Skeletal muscle tissue (tissue), 4 donors: ENCODE data around the gene BCHE. TPM values are rescaled to one million over a fixed set of nuclear protein-coding genes. Genes with fewer than 3 reads are reported as not detected.

Experiments
- H3K27ac ChIP-seq: one replicate; pipeline ENCODE4 v1.7.0; 2013; ENCODE audit warnings: mild to moderate bottlenecking, low read depth, low read length, inconsistent platforms
- H3K27me3 ChIP-seq, 3 donors: one replicate each; pipeline ENCODE4 v1.7.0; 2013; ENCODE audit warnings: low read length in 3 of 3; ENCODE audit not compliant: control insufficient read depth in 3 of 3, insufficient read depth in 3 of 3
- H3K36me3 ChIP-seq, 3 donors: one replicate each; pipeline ENCODE4 v1.7.0; 2013; ENCODE audit warnings: low read length in 3 of 3; ENCODE audit not compliant: control insufficient read depth in 3 of 3, insufficient read depth in 3 of 3
- H3K4me1 ChIP-seq, 3 donors: one replicate each; pipeline ENCODE4 v1.7.0; 2013; ENCODE audit warnings: low read length in 3 of 3, mild to moderate bottlenecking in 3 of 3; ENCODE audit not compliant: control insufficient read depth in 3 of 3, insufficient read depth in 3 of 3
- H3K4me3 ChIP-seq, 3 donors: one replicate each; pipeline ENCODE4 v1.7.0; 2013; ENCODE audit warnings: low read length in 3 of 3
- H3K9ac ChIP-seq, 3 donors: one replicate each; pipeline ENCODE4 v1.7.0; 2013; ENCODE audit warnings: low read length in 3 of 3, mild to moderate bottlenecking in 3 of 3, moderate library complexity in 2 of 3, low read depth in 1 of 3
- H3K9me3 ChIP-seq, 3 donors: one replicate each; pipeline ENCODE4 v1.7.0; 2013; ENCODE audit warnings: low read length in 3 of 3; ENCODE audit not compliant: control insufficient read depth in 3 of 3
- total RNA-seq: library from RNA; depleted of rRNA; stranded (reverse); fragments of >200 nt; gene quantifications from one replicate; pipeline ENCODE4 v1.2.3, GENCODE V29; 2014
- donor health status: Osteomylitis.

Gene BCHE
- total RNA-seq, 1 donor from 2014 or later: 42.3 TPM

- no peak overlapping the region for H3K27ac ChIP-seq
- no peaks in the 10 kb centered on the region for H3K27me3 ChIP-seq
- H3K9me3 ChIP-seq: no peaks in the 10 kb centered on the region
Observed at GRCh38 chr3:165759041-165759440, 78.2 kb downstream of the BCHE start.

GRCh38 chr3:165755571-165755970 is 81.7 kb downstream of the BCHE start:
- H3K9me3 ChIP-seq: no peaks in the 10 kb centered on the region

More at GRCh38 chr3:165759041-165759440, 78.2 kb downstream of the BCHE start:
- H3K36me3 ChIP-seq: no peaks in the 10 kb centered on the region
- no peak overlapping the region for H3K9ac ChIP-seq
- no peak overlapping the region for H3K4me3 ChIP-seq
- H3K4me1 ChIP-seq: no peaks in the 10 kb centered on the region

GRCh38 chr3:165754219-165755007 is 82.8 kb downstream of the BCHE start:
- H3K9me3 ChIP-seq: no peaks in the 10 kb centered on the region
- H3K27ac ChIP-seq: no peak overlapping the region
- no peaks in the 10 kb centered on the region for H3K4me1 ChIP-seq
- H3K27me3 ChIP-seq: no peaks in the 10 kb centered on the region
- no peaks in the 10 kb centered on the region for H3K36me3 ChIP-seq
- H3K4me3 ChIP-seq: no peak overlapping the region
- H3K9ac ChIP-seq: no peak overlapping the region

More at GRCh38 chr3:165755571-165755970, 81.7 kb downstream of the BCHE start:
- no peaks in the 10 kb centered on the region for H3K36me3 ChIP-seq
- H3K27me3 ChIP-seq: no peaks in the 10 kb centered on the region
- no peak overlapping the region for H3K4me3 ChIP-seq
- no peak overlapping the region for H3K27ac ChIP-seq
- no peak overlapping the region for H3K9ac ChIP-seq
- no peaks in the 10 kb centered on the region for H3K4me1 ChIP-seq

- H3K9ac ChIP-seq: no peak overlapping the region
- H3K4me3 ChIP-seq: no peak overlapping the region
- H3K27me3 ChIP-seq: no peaks in the 10 kb centered on the region
- H3K4me1 ChIP-seq: no peaks in the 10 kb centered on the region
- no peaks in the 10 kb centered on the region for H3K36me3 ChIP-seq
- H3K27ac ChIP-seq: no peak overlapping the region
- H3K9me3 ChIP-seq: no peaks in the 10 kb centered on the region
Observed at GRCh38 chr3:165753560-165753959, 83.7 kb downstream of the BCHE start.

GRCh38 chr3:165751637-165752036 is 85.6 kb downstream of the BCHE start:
- no peaks in the 10 kb centered on the region for H3K27me3 ChIP-seq
- no peaks in the 10 kb centered on the region for H3K36me3 ChIP-seq
- no peaks in the 10 kb centered on the region for H3K9me3 ChIP-seq
- H3K27ac ChIP-seq: no peak overlapping the region
- H3K4me3 ChIP-seq: no peak overlapping the region
- no peaks in the 10 kb centered on the region for H3K4me1 ChIP-seq
- no peak overlapping the region for H3K9ac ChIP-seq

- no peak overlapping the region for H3K4me3 ChIP-seq
- H3K27ac ChIP-seq: no peak overlapping the region
- no peaks in the 10 kb centered on the region for H3K4me1 ChIP-seq
- H3K27me3 ChIP-seq: no peaks in the 10 kb centered on the region
- H3K9me3 ChIP-seq: no peaks in the 10 kb centered on the region
- no peak overlapping the region for H3K9ac ChIP-seq
- H3K36me3 ChIP-seq: no peaks in the 10 kb centered on the region
Observed at GRCh38 chr3:165749821-165750220, 87.4 kb downstream of the BCHE start.

GRCh38 chr3:165749241-165749640 is 88.0 kb downstream of the BCHE start:
- Histone ChIP-seq H3K27me3 (no peaks in the 10 kb centered on the region), H3K4me3 (no peak overlapping the region), H3K4me1 (no peaks in the 10 kb centered on the region), H3K9me3 (no peaks in the 10 kb centered on the region), H3K27ac (no peak overlapping the region), H3K36me3 (no peaks in the 10 kb centered on the region), H3K9ac (no peak overlapping the region)

- no peaks in the 10 kb centered on the region for H3K9me3 ChIP-seq
- no peaks in the 10 kb centered on the region for H3K27me3 ChIP-seq
- H3K4me3 ChIP-seq: no peak overlapping the region
- no peaks in the 10 kb centered on the region for H3K4me1 ChIP-seq
- no peak overlapping the region for H3K27ac ChIP-seq
- no peak overlapping the region for H3K9ac ChIP-seq
- H3K36me3 ChIP-seq: no peaks in the 10 kb centered on the region
Observed at GRCh38 chr3:165748094-165748493, 89.1 kb downstream of the BCHE start.

GRCh38 chr3:165746874-165747273 is 90.3 kb downstream of the BCHE start:
- no peaks in the 10 kb centered on the region for H3K4me1 ChIP-seq
- H3K9ac ChIP-seq: no peak overlapping the region
- no peaks in the 10 kb centered on the region for H3K36me3 ChIP-seq
- no peaks in the 10 kb centered on the region for H3K9me3 ChIP-seq
- H3K27ac ChIP-seq: no peak overlapping the region
- H3K27me3 ChIP-seq: no peaks in the 10 kb centered on the region
- H3K4me3 ChIP-seq: no peak overlapping the region

GRCh38 chr3:165744025-165744424 is 93.2 kb downstream of the BCHE start:
- no peaks in the 10 kb centered on the region for H3K36me3 ChIP-seq
- no peaks in the 10 kb centered on the region for H3K9me3 ChIP-seq
- H3K9ac ChIP-seq: no peak overlapping the region
- H3K27me3 ChIP-seq: no peaks in the 10 kb centered on the region
- no peaks in the 10 kb centered on the region for H3K4me1 ChIP-seq
- H3K4me3 ChIP-seq: no peak overlapping the region
- no peak overlapping the region for H3K27ac ChIP-seq
